NCI-H1436 (cell line): Measurements from ENCODE around the gene KCNN3.

ENCODE experiments used
- DNase-seq: peaks from one replicate; lab custom pipeline; 2025; lab: John Stamatoyannopoulos, UW

Gene KCNN3

GRCh38 chr1:154840269-154841176 lies 29.6 kb downstream of the KCNN3 start:
- no peak for DNase-seq

DNA sequence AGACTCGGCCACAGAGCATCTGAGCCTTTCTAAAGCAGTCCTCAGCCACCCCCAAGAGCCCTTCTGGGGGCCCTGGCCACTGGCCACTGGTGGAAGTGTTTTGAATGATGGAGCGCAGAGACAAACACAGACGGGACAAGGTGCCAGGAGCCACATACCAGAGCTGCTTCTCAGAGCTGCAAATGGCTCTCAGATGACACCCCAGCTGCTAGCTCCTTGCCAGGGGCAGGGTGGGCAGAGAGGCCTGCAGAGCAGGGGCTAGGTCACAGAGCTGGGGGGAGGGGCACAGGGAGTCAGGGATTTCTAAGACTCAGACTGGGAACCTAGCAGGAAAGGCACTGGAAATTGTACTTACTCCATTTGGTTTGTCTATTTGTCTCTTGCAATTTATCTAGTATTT lies 30.4 kb downstream of the KCNN3 start:
- DNase-seq: no peak

GRCh38 chr1:154838988-154839387 lies 31.1 kb downstream of the KCNN3 start:
- DNase-seq: no peak

- no peak for DNase-seq
Observed at GRCh38 chr1:154838461-154838860, 31.6 kb downstream of the KCNN3 start.

- DNase-seq: no peak
Observed at GRCh38 chr1:154837672-154838171, 32.4 kb downstream of the KCNN3 start.

GRCh38 chr1:154837034-154837671 lies 32.9 kb downstream of the KCNN3 start:
- no peak for DNase-seq

GRCh38 chr1:154835531-154836324 lies 34.4 kb downstream of the KCNN3 start:
- no peak for DNase-seq

GRCh38 chr1:154833841-154834240 lies 36.2 kb downstream of the KCNN3 start:
- DNase-seq: no peak

GRCh38 chr1:154833209-154833608 lies 36.9 kb downstream of the KCNN3 start:
- DNase-seq: no peak

DNA sequence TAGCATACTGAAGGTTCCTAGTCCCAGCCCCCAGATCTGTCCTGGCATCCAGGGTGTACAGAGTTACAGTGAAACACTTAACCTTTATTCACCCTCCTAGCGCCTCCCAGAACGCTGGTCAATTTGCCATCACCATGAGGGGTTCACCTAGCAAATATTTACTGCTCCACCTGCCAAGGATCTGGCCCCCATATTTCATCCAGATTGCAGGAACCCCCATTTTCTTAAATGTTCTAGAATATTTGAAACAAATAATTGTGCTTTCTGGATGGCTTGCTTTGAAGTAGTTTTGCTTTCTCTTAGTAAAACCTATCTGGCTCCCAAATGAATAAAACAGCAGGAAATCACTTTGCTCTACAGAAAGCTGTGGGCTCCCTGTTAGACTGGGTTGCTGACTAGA lies 37.7 kb downstream of the KCNN3 start:
- DNase-seq: no peak

GRCh38 chr1:154831462-154831861 lies 38.6 kb downstream of the KCNN3 start:
- no peak for DNase-seq

DNA sequence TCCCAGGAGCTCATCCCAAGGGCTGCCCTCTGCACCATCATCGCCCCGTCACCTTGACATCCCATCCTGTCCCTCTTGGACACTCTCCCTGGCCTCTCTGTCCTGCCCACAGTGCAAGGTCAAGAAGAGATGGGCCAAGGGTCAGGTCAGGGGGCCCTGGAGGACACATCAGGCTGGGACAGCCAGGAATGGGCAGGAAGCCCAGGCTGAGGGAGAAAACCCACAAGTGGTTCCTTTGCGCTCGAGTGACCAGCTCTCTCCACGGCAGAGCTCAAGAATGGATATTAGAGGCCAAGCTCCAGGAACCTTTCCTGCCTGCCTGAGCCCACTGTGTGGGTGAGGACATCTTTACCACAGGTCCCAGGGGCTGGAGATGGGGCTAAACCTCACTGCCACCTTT lies 41.0 kb downstream of the KCNN3 start:
- no peak for DNase-seq

- DNase-seq: no peak
Observed at GRCh38 chr1:154824179-154825000, 45.7 kb downstream of the KCNN3 start.

- no peak for DNase-seq
Observed at GRCh38 chr1:154822717-154823116, 47.4 kb downstream of the KCNN3 start.

GRCh38 chr1:154822233-154822632 lies 47.8 kb downstream of the KCNN3 start:
- DNase-seq: no peak

- DNase-seq: no peak
Observed at GRCh38 chr1:154821083-154821482, 49.0 kb downstream of the KCNN3 start.

- no peak for DNase-seq
Observed at GRCh38 chr1:154820646-154821045, 49.4 kb downstream of the KCNN3 start.

GRCh38 chr1:154819628-154820590 lies 50.2 kb downstream of the KCNN3 start:
- DNase-seq: no peak

GRCh38 chr1:154818911-154819310 lies 51.2 kb downstream of the KCNN3 start:
- no peak for DNase-seq

DNA sequence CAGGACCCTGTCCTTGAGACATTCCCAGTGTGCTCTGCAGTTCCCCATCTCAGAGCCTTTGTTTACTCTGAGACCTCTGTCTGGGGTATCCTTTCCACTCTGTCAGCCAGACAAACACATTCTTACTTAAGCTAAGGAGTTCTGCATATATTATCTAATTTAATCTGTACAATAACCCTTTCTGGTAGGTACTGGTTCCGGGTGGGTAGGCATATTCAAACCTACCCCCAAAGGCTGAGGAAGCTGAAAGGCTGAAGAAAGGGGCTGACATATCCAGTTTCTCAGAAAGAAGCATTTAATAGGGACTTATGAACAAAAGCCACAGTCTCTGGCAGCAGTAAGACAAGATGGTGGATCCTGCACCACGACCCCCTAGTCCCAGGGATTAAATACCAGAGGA lies 53.1 kb downstream of the KCNN3 start:
- no peak for DNase-seq
